CD4-positive, alpha-beta T cell treated with Interleukin-6 for 4 hours (primary cell): ENCODE measurements around the gene PLIN1.

Experiments used
- DNase-seq: peaks from one replicate; pipeline ENCODE4 v3.0.0-alpha.2; 2020; ENCODE audit warnings: mixed read lengths

Gene PLIN1

GRCh38 chr15:89671687-89672086 lies 7.5 kb downstream of the PLIN1 start:
- no peak for DNase-seq

GRCh38 chr15:89670971-89671560 lies 8.1 kb downstream of the PLIN1 start:
- no peak for DNase-seq

- no peak for DNase-seq
These were observed 9.2 kb downstream of the PLIN1 start for GRCh38 chr15:89669941-89670340.

- no peak for DNase-seq
These were observed 9.8 kb downstream of the PLIN1 start for GRCh38 chr15:89669309-89669865.

GRCh38 chr15:89668171-89668570 lies 11.0 kb downstream of the PLIN1 start:
- DNase-seq = no peak

GRCh38 chr15:89667706-89667960 lies 11.5 kb downstream of the PLIN1 start:
- no peak for DNase-seq

GRCh38 chr15:89666858-89667705 lies 12.1 kb downstream of the PLIN1 start:
- DNase-seq = no peak

GRCh38 chr15:89666184-89666857 lies 12.8 kb downstream of the PLIN1 start:
- DNase-seq = no peak

- no peak for DNase-seq
These were observed 13.6 kb downstream of the PLIN1 start for GRCh38 chr15:89665449-89666181.

- no peak for DNase-seq
These were observed 14.5 kb downstream of the PLIN1 start for GRCh38 chr15:89664441-89665350.

GRCh38 chr15:89662893-89663626 lies 16.1 kb downstream of the PLIN1 start:
- DNase-seq = no peak

- DNase-seq = no peak
These were observed 18.6 kb downstream of the PLIN1 start for GRCh38 chr15:89660556-89660955.

- no peak for DNase-seq
These were observed 19.9 kb downstream of the PLIN1 start for GRCh38 chr15:89659295-89659694.

GRCh38 chr15:89657686-89658200 lies 21.4 kb downstream of the PLIN1 start:
- no peak for DNase-seq

GRCh38 chr15:89656116-89656815 lies 22.9 kb downstream of the PLIN1 start:
- DNase-seq = no peak

GRCh38 chr15:89654847-89655805 lies 24.0 kb downstream of the PLIN1 start, which contains the start of gene KIF7:
TSS of gene KIF7 (minus strand) at chr15:89655467. CDS start at chr15:89652930, 2,537 bp downstream.
- no peak for DNase-seq

- DNase-seq = no peak
These were observed 24.8 kb downstream of the PLIN1 start for GRCh38 chr15:89654301-89654761.

- DNase-seq = no peak
These were observed 25.6 kb downstream of the PLIN1 start for GRCh38 chr15:89653578-89653977.

- no peak for DNase-seq
These were observed 26.5 kb downstream of the PLIN1 start for GRCh38 chr15:89652666-89653065.
